GM19452 (cell line): ENCODE results near the gene SPDEF.

Experiments
- ATAC-seq: cut with Tn5 transposase; IDR thresholded peaks from one replicate; pipeline ENCODE4 v1.9.1; 2021; ENCODE audit not compliant: unreplicated experiment

The SPDEF gene

GRCh38 chr6:34515473-34516387, 40.4 kb downstream of the SPDEF start:
- no peak for ATAC-seq

GRCh38 chr6:34514593-34515472, 41.3 kb downstream of the SPDEF start:
- ATAC-seq, result no peak

- ATAC-seq, result no peak
These were observed 42.0 kb downstream of the SPDEF start for GRCh38 chr6:34514112-34514511.

- no peak for ATAC-seq
These were observed 42.5 kb downstream of the SPDEF start for GRCh38 chr6:34513646-34514045.

- ATAC-seq, result no peak
These were observed 43.4 kb downstream of the SPDEF start for GRCh38 chr6:34512738-34513115.

- ATAC-seq, result no peak
These were observed 44.0 kb downstream of the SPDEF start for GRCh38 chr6:34511915-34512737.

- no peak for ATAC-seq
These were observed 44.8 kb downstream of the SPDEF start for GRCh38 chr6:34511214-34511914.

GRCh38 chr6:34510299-34510698, 45.8 kb downstream of the SPDEF start:
- no peak for ATAC-seq

- ATAC-seq, result no peak
These were observed 46.3 kb downstream of the SPDEF start for GRCh38 chr6:34509782-34510181.

- no peak for ATAC-seq
These were observed 47.7 kb downstream of the SPDEF start for GRCh38 chr6:34508425-34508824.

GRCh38 chr6:34506718-34507117, 49.4 kb downstream of the SPDEF start:
- ATAC-seq, result no peak

GRCh38 chr6:34497411-34497810, 58.7 kb downstream of the SPDEF start:
- ATAC-seq, result no peak

- no peak for ATAC-seq
These were observed 59.9 kb downstream of the SPDEF start for GRCh38 chr6:34496103-34496685.

- ATAC-seq, result no peak
These were observed 61.2 kb downstream of the SPDEF start for GRCh38 chr6:34494973-34495372.

GRCh38 chr6:34493344-34493743, 62.8 kb downstream of the SPDEF start:
- ATAC-seq, result no peak

GRCh38 chr6:34491091-34491430, 65.1 kb downstream of the SPDEF start:
- ATAC-seq, result no peak

- ATAC-seq, result no peak
These were observed 65.6 kb downstream of the SPDEF start for GRCh38 chr6:34490390-34491090.

GRCh38 chr6:34489207-34489805, 66.8 kb downstream of the SPDEF start:
- ATAC-seq, result no peak
